ENCODE measurements around the gene PDE4D.

The PDE4D gene

GRCh38 chr5:59126708-59127573 lies 766.6 kb downstream of the PDE4D start:
- TF ChIP-seq, protein P1, sequence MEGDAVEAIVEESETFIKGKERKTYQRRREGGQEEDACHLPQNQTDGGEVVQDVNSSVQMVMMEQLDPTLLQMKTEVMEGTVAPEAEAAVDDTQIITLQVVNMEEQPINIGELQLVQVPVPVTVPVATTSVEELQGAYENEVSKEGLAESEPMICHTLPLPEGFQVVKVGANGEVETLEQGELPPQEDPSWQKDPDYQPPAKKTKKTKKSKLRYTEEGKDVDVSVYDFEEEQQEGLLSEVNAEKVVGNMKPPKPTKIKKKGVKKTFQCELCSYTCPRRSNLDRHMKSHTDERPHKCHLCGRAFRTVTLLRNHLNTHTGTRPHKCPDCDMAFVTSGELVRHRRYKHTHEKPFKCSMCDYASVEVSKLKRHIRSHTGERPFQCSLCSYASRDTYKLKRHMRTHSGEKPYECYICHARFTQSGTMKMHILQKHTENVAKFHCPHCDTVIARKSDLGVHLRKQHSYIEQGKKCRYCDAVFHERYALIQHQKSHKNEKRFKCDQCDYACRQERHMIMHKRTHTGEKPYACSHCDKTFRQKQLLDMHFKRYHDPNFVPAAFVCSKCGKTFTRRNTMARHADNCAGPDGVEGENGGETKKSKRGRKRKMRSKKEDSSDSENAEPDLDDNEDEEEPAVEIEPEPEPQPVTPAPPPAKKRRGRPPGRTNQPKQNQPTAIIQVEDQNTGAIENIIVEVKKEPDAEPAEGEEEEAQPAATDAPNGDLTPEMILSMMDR (IDR thresholded peaks at IDR 0.05): no peak
- H3K27ac ChIP-seq: peak overlapping the region; percentile 61 to 70

GRCh38 chr5:59126016-59126707 lies 767.4 kb downstream of the PDE4D start:
- H3K27ac ChIP-seq: peak overlapping the region in 1 of 2 donors; percentile 70
- no peak overlapping the region for H3K4me3 ChIP-seq
- TF ChIP-seq, protein P1 (IDR thresholded peaks at IDR 0.05): no peak
- no peak for DNase-seq (ENCODE audit: low spot score)

More at GRCh38 chr5:59126708-59127573, 766.6 kb downstream of the PDE4D start:
- DNase-seq (ENCODE audit: low spot score): no peak
- H3K4me3 ChIP-seq: peak overlapping the region; percentile 66

- DNase-seq (ENCODE audit: low spot score): no peak
- no peak overlapping the region for H3K4me3 ChIP-seq
- TF ChIP-seq, protein P1 (IDR thresholded peaks at IDR 0.05): no peak
- peak overlapping the region in 1 of 2 donors; percentile 37 for H3K27ac ChIP-seq
Observed at GRCh38 chr5:59125011-59125961, 768.2 kb downstream of the PDE4D start.

DNA sequence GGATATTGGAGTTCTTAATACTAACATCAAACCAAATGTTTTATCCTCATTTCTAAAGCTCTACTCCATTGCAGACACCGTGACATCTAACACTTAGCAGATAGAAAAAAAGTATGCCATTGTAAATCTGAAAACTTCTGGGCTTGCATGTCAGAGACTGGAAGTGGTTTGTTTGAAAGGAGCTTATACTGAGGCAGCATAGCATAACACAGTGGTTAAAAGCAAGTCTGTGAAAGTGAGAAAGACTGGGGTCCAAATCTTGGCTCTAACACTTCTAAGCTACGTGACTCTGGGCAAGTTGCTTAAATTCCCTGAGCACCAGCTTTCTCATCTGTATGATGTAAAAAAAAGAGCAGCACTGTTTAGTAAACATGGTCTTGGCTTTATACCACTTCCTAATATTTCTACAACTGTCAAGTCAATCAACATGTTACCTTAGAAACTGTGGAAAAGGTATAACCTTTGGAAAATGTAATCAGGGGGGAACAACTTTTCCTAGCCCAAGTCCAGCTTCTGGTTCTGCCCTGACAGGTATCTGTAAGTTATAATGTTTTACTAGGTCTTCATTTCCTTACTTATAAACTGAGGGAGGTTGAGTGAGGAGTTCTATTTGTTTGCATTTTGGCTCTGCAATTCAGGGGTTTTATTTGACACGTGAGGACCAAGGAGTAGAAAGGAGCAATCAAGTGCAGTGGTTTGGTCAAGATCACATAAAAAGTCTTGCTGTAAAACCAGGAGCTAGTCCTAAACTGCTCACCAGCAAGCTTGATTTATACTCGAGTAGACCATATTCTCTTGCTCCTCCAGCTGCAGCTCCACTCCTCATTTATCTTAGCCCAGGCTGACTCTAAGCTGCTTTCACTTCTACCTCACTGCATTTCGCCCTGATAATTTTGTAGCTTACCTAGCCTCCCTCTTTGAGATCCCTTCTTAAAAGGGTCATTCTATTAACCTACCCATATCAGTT lies 769.6 kb downstream of the PDE4D start:
- Histone ChIP-seq H3K4me3 (no peak overlapping the region), H3K27ac (peak overlapping the region in 1 of 2 donors; percentile 1)
- DNase-seq (ENCODE audit: low spot score): no peak

DNA sequence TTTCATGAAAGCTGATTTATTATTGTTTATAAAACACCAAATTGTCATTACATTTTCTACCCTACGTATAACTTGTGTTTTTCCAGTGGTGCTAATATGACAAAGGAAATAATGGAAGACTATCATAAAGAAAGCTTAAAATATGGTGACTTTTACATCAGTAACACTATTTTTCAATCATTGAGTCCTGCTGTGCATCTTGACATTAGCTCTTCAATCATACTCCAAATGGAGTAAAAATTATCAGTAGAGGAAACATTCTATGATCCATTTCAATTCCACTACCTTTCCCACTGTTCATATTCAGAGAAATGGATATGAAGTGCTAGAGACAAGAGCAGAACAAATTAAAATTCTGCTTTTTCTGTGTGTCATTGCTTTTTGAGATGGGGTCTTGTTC lies 774.0 kb downstream of the PDE4D start:
- no peak overlapping the region for H3K27ac ChIP-seq
- no peak overlapping the region for H3K4me3 ChIP-seq
- TF ChIP-seq, protein P1 (IDR thresholded peaks at IDR 0.05): no peak
- no peak for DNase-seq (ENCODE audit: low spot score)

More for the DNA sequence above, 769.6 kb downstream of the PDE4D start:
- TF ChIP-seq, protein P1 (IDR thresholded peaks at IDR 0.05): no peak

- H3K4me3 ChIP-seq: no peak overlapping the region
- TF ChIP-seq, protein P1 (IDR thresholded peaks at IDR 0.05): no peak
- H3K27ac ChIP-seq: no peak overlapping the region
- DNase-seq (ENCODE audit: low spot score): no peak
Observed at GRCh38 chr5:59117320-59117719, 776.2 kb downstream of the PDE4D start.
